ENCODE measurements around the gene PUS7.
"Not testable (repeated sequence)": the region's sequence is repeated elsewhere in the genome, so short reads cannot be mapped to it uniquely, and the experiment has no call there.

The PUS7 gene

GRCh38 chr7:105439174-105439893, 82.7 kb downstream of the PUS7 start:
- no peak for TF ChIP-seq CTCF (IDR thresholded peaks at IDR 0.05; ENCODE audit: insufficient read depth, missing control alignments)
- FAIRE-seq (no peak), DNase-seq (ENCODE audit: insufficient read length, low spot score) (no peak)

GRCh38 chr7:105438847-105439173, 83.3 kb downstream of the PUS7 start:
- FAIRE-seq (no peak), DNase-seq (ENCODE audit: insufficient read length, low spot score) (no peak)
- no peak for TF ChIP-seq CTCF (IDR thresholded peaks at IDR 0.05; ENCODE audit: insufficient read depth, missing control alignments)

- TF ChIP-seq CTCF (IDR thresholded peaks at IDR 0.05; ENCODE audit: insufficient read depth, missing control alignments) = no peak
- DNase-seq (ENCODE audit: insufficient read length, low spot score) = no peak
- FAIRE-seq = no peak
These were observed 83.8 kb downstream of the PUS7 start for GRCh38 chr7:105438254-105438653.

GRCh38 chr7:105437356-105437755, 84.7 kb downstream of the PUS7 start:
- FAIRE-seq; DNase-seq (ENCODE audit: insufficient read length, low spot score): not testable (repeated sequence)

- DNase-seq (ENCODE audit: insufficient read length, low spot score) = peak; percentile 32
These were observed 92.1 kb downstream of the PUS7 start for GRCh38 chr7:105429746-105430612.

GRCh38 chr7:105426606-105427146, 95.4 kb downstream of the PUS7 start:
- FAIRE-seq (no peak), DNase-seq (ENCODE audit: insufficient read length, low spot score) (no peak)
- TF ChIP-seq CTCF (IDR thresholded peaks at IDR 0.05; ENCODE audit: insufficient read depth, missing control alignments) = no peak

More at GRCh38 chr7:105429746-105430612, 92.1 kb downstream of the PUS7 start:
- TF ChIP-seq CTCF (IDR thresholded peaks at IDR 0.05; ENCODE audit: insufficient read depth, missing control alignments) = peak; percentile 68
- no peak for FAIRE-seq

GRCh38 chr7:105423987-105424386, 98.1 kb downstream of the PUS7 start:
- FAIRE-seq (no peak), DNase-seq (ENCODE audit: insufficient read length, low spot score) (no peak)
- TF ChIP-seq CTCF (IDR thresholded peaks at IDR 0.05; ENCODE audit: insufficient read depth, missing control alignments) = no peak
